HepG2 (cell line): ENCODE results near the gene SLC13A3. TPM values are rescaled to one million over a fixed set of nuclear protein-coding genes. Genes with fewer than 3 reads are reported as not detected.

Source experiments
- ADNP ChIP-seq: sonication (generic); formaldehyde crosslinking; IDR thresholded peaks from 2 replicates; pipeline ENCODE4 v1.4.0; 2020; ENCODE audit warnings: missing genetic modification reagents
- ARID4A ChIP-seq: sonication (generic); formaldehyde crosslinking; IDR thresholded peaks from 2 replicates; pipeline ENCODE4 v1.5.0; 2020; ENCODE audit warnings: mild to moderate bottlenecking, missing genetic modification reagents, borderline replicate concordance
- CBFB ChIP-seq: sonication (generic); formaldehyde crosslinking; IDR thresholded peaks from 2 replicates; pipeline ENCODE4 v1.4.0; 2020; ENCODE audit warnings: missing genetic modification reagents
- FOXO1 ChIP-seq: sonication (generic); formaldehyde crosslinking; IDR thresholded peaks from 2 replicates; pipeline ENCODE4 v1.4.0; 2020; ENCODE audit warnings: missing genetic modification reagents
- KLF13 ChIP-seq: sonication (generic); formaldehyde crosslinking; IDR thresholded peaks from 2 replicates; pipeline ENCODE4 v1.4.0; 2020; ENCODE audit warnings: mild to moderate bottlenecking, missing genetic modification reagents
- MEIS2 ChIP-seq: sonication (generic); formaldehyde crosslinking; IDR thresholded peaks from 2 replicates; pipeline ENCODE4 v1.9.0; 2021; ENCODE audit warnings: mild to moderate bottlenecking, missing genetic modification reagents
- MLX ChIP-seq: IDR thresholded peaks from 2 replicates; pipeline ENCODE4 v1.6.1; 2016
- RBFOX2 ChIP-seq: fragments of 200-400 bp; formaldehyde crosslinking; IDR thresholded peaks from 2 replicates; pipeline ENCODE4 v1.6.1; 2017; ENCODE audit warnings: low read depth, mild to moderate bottlenecking, low read length
- RELA ChIP-seq: sonication (generic); formaldehyde crosslinking; IDR thresholded peaks from 2 replicates; pipeline ENCODE4 v1.4.0; 2020; ENCODE audit warnings: missing genetic modification reagents
- TOE1 ChIP-seq: sonication (generic); formaldehyde crosslinking; IDR thresholded peaks from 2 replicates; pipeline ENCODE4 v1.4.0; 2020; ENCODE audit warnings: mild to moderate bottlenecking, missing genetic modification reagents
- ZBTB34 ChIP-seq: sonication (generic); formaldehyde crosslinking; IDR thresholded peaks from 2 replicates; pipeline ENCODE4 v1.8.0; 2022; ENCODE audit warnings: mild to moderate bottlenecking, missing genetic modification reagents
- ZBTB42 ChIP-seq: sonication (generic); formaldehyde crosslinking; IDR thresholded peaks from 2 replicates; pipeline ENCODE4 v1.5.0; 2020; ENCODE audit warnings: mild to moderate bottlenecking, missing genetic modification reagents
- ZNF10 ChIP-seq: sonication (generic); formaldehyde crosslinking; IDR thresholded peaks from 2 replicates; pipeline ENCODE4 v1.4.0; 2020; ENCODE audit warnings: mild to moderate bottlenecking, low read depth, missing genetic modification reagents, borderline replicate concordance
- ZNF143 ChIP-seq: sonication (generic); formaldehyde crosslinking; IDR thresholded peaks from 2 replicates; pipeline ENCODE4 v1.4.0; 2020; ENCODE audit warnings: missing genetic modification reagents
- ZNF20 ChIP-seq: sonication (generic); formaldehyde crosslinking; IDR thresholded peaks from 2 replicates; pipeline ENCODE4 v1.4.0; 2020; ENCODE audit warnings: mild to moderate bottlenecking, moderate library complexity, missing genetic modification reagents
- ZNF224 ChIP-seq: sonication (generic); formaldehyde crosslinking; IDR thresholded peaks from 2 replicates; pipeline ENCODE4 v1.5.0; 2020; ENCODE audit warnings: mild to moderate bottlenecking, missing genetic modification reagents
- ZNF264 ChIP-seq: sonication (generic); formaldehyde crosslinking; IDR thresholded peaks from 2 replicates; pipeline ENCODE4 v1.4.0; 2020; ENCODE audit warnings: missing genetic modification reagents
- ZNF605 ChIP-seq: sonication (generic); formaldehyde crosslinking; IDR thresholded peaks from 2 replicates; pipeline ENCODE4 v1.8.0; 2022; ENCODE audit warnings: mild to moderate bottlenecking, missing genetic modification reagents
- polyA plus RNA-seq, 8 experiments: library from polyadenylated mRNA; depleted of rRNA in 3 of 8; stranded (reverse) in 7 of 8; unstranded in 1 of 8; fragments of >200 nt; fragmentation: Illumina TruSeq in 4 of 8; extraction: Trizol in 4 of 8; gene quantifications; 2 replicates each; pipeline versions ENCODE4 v1.2.1 to v1.2.3, GENCODE V29; 2011 to 2016; ENCODE audit warnings: low read depth in 4 of 8, missing spikeins in 1 of 8, mixed read lengths in 1 of 8; ENCODE audit not compliant: insufficient read depth in 1 of 8
- total RNA-seq, 5 experiments: library from RNA; depleted of rRNA; stranded (reverse); fragments of >200 nt; fragmentation: Illumina TruSeq; extraction: Trizol; gene quantifications; 2 replicates each; pipeline ENCODE4 v1.2.3, GENCODE V29; 2016; ENCODE audit warnings: low read depth in 1 of 5
- TF ChIP-seq, protein P1 (sequence below): sonication (generic); formaldehyde crosslinking; IDR thresholded peaks from 2 replicates; pipeline ENCODE4 v1.4.0; 2020; ENCODE audit warnings: mild to moderate bottlenecking, missing genetic modification reagents
- TF ChIP-seq, protein P2 (sequence below): sonication (generic); formaldehyde crosslinking; IDR thresholded peaks from 2 replicates; pipeline ENCODE4 v1.8.0; 2022; ENCODE audit warnings: missing genetic modification reagents, mild to moderate bottlenecking, inconsistent platforms, borderline replicate concordance

SLC13A3 gene
- total and polyA plus RNA-seq, 2 of the 13 experiments (the other 11 are each of a cell fraction or from before 2014, with no cell fraction given): 66.5 to 76.0 TPM

GRCh38 chr20:46650575-46651090, 626 bp downstream of the SLC13A3 start (continued):
- TF ChIP-seq CBFB (CRISPR knock-in tag) (no peak), ZNF264 (CRISPR knock-in tag) (0 out of 2 replicates have a peak, but pooled peaks have one; percentile 1), ZBTB34 (CRISPR knock-in tag) (no peak), ARID4A (CRISPR knock-in tag) (no peak), ZNF20 (CRISPR knock-in tag) (no peak), FOXO1 (CRISPR knock-in tag) (no peak), MLX (CRISPR knock-in tag) (no peak), TOE1 (CRISPR knock-in tag) (no peak), MEIS2 (0 out of 2 replicates have a peak, but pooled peaks have one; percentile 3), RBFOX2 (no peak), ZNF224 (CRISPR knock-in tag) (no peak), RELA (CRISPR knock-in tag) (no peak), ZBTB42 (0 out of 2 replicates have a peak, but pooled peaks have one; percentile 2), ADNP (peak; percentile 82), ZNF10 (CRISPR knock-in tag) (no peak), ZNF143 (CRISPR knock-in tag) (no peak), KLF13 (CRISPR knock-in tag) (no peak), ZNF605 (CRISPR knock-in tag) (no peak; the same call in 1 of the 2 replicates)
- TF ChIP-seq, protein P1, sequence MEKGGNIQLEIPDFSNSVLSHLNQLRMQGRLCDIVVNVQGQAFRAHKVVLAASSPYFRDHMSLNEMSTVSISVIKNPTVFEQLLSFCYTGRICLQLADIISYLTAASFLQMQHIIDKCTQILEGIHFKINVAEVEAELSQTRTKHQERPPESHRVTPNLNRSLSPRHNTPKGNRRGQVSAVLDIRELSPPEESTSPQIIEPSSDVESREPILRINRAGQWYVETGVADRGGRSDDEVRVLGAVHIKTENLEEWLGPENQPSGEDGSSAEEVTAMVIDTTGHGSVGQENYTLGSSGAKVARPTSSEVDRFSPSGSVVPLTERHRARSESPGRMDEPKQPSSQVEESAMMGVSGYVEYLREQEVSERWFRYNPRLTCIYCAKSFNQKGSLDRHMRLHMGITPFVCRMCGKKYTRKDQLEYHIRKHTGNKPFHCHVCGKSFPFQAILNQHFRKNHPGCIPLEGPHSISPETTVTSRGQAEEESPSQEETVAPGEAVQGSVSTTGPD (CRISPR knock-in tag): no peak
- TF ChIP-seq, protein P2, sequence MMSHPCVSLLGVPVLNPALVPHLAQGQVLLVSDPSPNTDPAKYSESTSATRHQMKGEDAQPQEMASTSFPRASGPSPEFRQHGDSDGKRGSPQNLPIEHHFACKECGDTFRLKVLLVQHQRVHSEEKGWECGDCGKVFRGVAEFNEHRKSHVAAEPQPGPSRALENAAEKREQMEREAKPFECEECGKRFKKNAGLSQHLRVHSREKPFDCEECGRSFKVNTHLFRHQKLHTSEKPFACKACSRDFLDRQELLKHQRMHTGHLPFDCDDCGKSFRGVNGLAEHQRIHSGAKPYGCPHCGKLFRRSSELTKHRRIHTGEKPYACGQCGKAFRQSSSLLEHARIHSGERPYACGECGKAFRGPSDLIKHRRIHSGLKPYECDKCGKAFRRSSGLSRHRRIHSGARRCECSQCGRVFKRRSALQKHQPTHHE (CRISPR knock-in tag): no peak
